PC-9 (cell line): ENCODE data around the gene REPS2.

Source experiments
- CTCF ChIP-seq: fragments of 200-600 bp; sonication (generic); conservative IDR thresholded peaks from 2 replicates; pipeline ENCODE4 v1.6.1; 2017; ENCODE audit warnings: mixed run types, antibody characterized with exemption, mild to moderate bottlenecking, moderate library complexity
- EZH2 ChIP-seq: fragments of 200-600 bp; sonication (generic); IDR thresholded peaks from 2 replicates; pipeline ENCODE4 v1.8.0; 2017; ENCODE audit warnings: antibody characterized with exemption, low read depth

- no peak for TF ChIP-seq CTCF
- TF ChIP-seq EZH2, result no peak
These were observed 32.4 kb upstream of the REPS2 start for GRCh38 chrX:16914058-16914457.
